Smooth muscle cell (in vitro differentiated cells): ENCODE data around the gene C17orf107. TPM values are rescaled to one million over a fixed set of nuclear protein-coding genes. Genes with fewer than 3 reads are reported as not detected.

Experiments used
- DNase-seq: peaks from one replicate; lab custom pipeline; 2025; ENCODE audit not compliant: unreplicated experiment; lab: John Stamatoyannopoulos, UW
- H2AFZ ChIP-seq: fragments of 200-600 bp; sonication (generic); 2 replicates; pipeline ENCODE4 v1.6.0; 2016; ENCODE audit warnings: antibody characterized with exemption, low read depth, mild to moderate bottlenecking
- H3F3A ChIP-seq: fragments of 200-600 bp; sonication (generic); 2 replicates; pipeline ENCODE4 v1.6.0; 2017; ENCODE audit warnings: antibody characterized with exemption, low read depth
- H3K27ac ChIP-seq: fragments of 200-600 bp; sonication (generic); 2 replicates; pipeline ENCODE4 v1.5.1; 2016; ENCODE audit warnings: low read depth, mild to moderate bottlenecking
- H3K27me3 ChIP-seq: fragments of 200-600 bp; sonication (generic); 2 replicates; pipeline ENCODE4 v1.6.1; 2016; ENCODE audit warnings: low read depth, mild to moderate bottlenecking
- H3K36me3 ChIP-seq: fragments of 200-600 bp; sonication (generic); 2 replicates; pipeline ENCODE4 v1.5.1; 2016; ENCODE audit warnings: low read depth
- H3K4me1 ChIP-seq: fragments of 200-600 bp; sonication (generic); 2 replicates; pipeline ENCODE4 v1.5.1; 2016; ENCODE audit warnings: low read depth
- H3K4me2 ChIP-seq: fragments of 200-600 bp; sonication (generic); 2 replicates; pipeline ENCODE4 v1.6.0; 2016; ENCODE audit warnings: mild to moderate bottlenecking
- H3K4me3 ChIP-seq: fragments of 200-600 bp; sonication (generic); 2 replicates; pipeline ENCODE4 v1.5.1; 2016; ENCODE audit warnings: mild to moderate bottlenecking
- H3K79me2 ChIP-seq: fragments of 200-600 bp; sonication (generic); 2 replicates; pipeline ENCODE4 v1.6.0; 2016; ENCODE audit warnings: low read depth, mild to moderate bottlenecking
- H3K9ac ChIP-seq: fragments of 200-600 bp; sonication (generic); 2 replicates; pipeline ENCODE4 v1.6.0; 2016; ENCODE audit warnings: low read depth
- H3K9me3 ChIP-seq: fragments of 200-600 bp; sonication (generic); replicated peaks from 2 replicates; pipeline ENCODE4 v1.5.1; 2016; ENCODE audit warnings: low read depth
- H4K20me1 ChIP-seq: fragments of 200-600 bp; sonication (generic); 2 replicates; pipeline ENCODE4 v1.6.0; 2016; ENCODE audit warnings: low read depth
- WGBS: methylation state at CpG from one replicate; pipeline ENCODE4 v1.1.7; 2016; ENCODE audit warnings: low lambda C conversion rate; 5-methylcytosine and 5-hydroxymethylcytosine counted together
- polyA plus RNA-seq: library from polyadenylated mRNA; unstranded; fragments of >200 nt; fragmentation: Nextera tagmentation; extraction: Ambion mirVana; gene quantifications from 2 replicates; pipeline ENCODE4 v1.2.1, GENCODE V29; 2016
- total RNA-seq: library from RNA; depleted of rRNA; stranded (reverse); fragments of >200 nt; gene quantifications from 2 replicates; pipeline ENCODE4 v1.2.3, GENCODE V29; 2014
- TF ChIP-seq, protein P1 (sequence below): fragments of 200-600 bp; sonication (generic); IDR thresholded peaks from 2 replicates; pipeline ENCODE4 v1.5.1; 2017; ENCODE audit warnings: borderline replicate concordance, mild to moderate bottlenecking, antibody characterized with exemption; ENCODE audit not compliant: insufficient read depth, poor library complexity, severe bottlenecking

The C17orf107 gene
- total and polyA plus RNA-seq, 2 experiments from 2014 or later: 5.0 to 10.7 TPM

DNA sequence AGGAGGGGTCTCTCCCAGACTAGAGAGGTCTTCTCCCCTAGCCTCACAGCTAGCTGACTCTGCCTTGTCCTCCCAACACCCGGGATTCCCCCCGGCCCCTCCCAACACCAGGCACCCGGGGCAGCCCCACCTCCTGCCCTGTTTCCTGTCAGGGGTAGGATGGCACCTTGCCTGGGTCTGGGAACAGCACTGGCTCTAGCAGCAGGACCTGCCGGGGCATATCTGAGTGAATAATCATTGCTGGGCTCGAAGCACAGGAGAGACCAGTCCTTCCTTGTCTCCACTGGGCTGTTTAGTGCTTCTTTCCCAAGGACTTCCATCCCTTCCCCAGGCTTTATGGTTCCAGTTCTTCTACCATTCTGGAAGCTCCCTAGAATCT, 40.5 kb upstream of the C17orf107 start:
- Histone ChIP-seq H3K9ac (no peak overlapping the region), H3K4me3 (no peak overlapping the region), H3K27ac (peak overlapping the region; percentile 71), H3K79me2 (peaks cover 31% of the 10 kb centered on the region), H3K36me3 (no peaks in the 10 kb centered on the region), H2AFZ (no peak overlapping the region), H3K9me3 (no peaks in the 10 kb centered on the region), H3K4me2 (no peak overlapping the region), H3K27me3 (no peaks in the 10 kb centered on the region), H4K20me1 (peaks cover 50% of the 10 kb centered on the region), H3F3A (no peaks in the 10 kb centered on the region), H3K4me1 (peaks cover 23% of the 10 kb centered on the region)
- DNase-seq: no peak
- 41% methylated on average over 2 of the region's 5 CpGs for WGBS
- TF ChIP-seq, protein P1, sequence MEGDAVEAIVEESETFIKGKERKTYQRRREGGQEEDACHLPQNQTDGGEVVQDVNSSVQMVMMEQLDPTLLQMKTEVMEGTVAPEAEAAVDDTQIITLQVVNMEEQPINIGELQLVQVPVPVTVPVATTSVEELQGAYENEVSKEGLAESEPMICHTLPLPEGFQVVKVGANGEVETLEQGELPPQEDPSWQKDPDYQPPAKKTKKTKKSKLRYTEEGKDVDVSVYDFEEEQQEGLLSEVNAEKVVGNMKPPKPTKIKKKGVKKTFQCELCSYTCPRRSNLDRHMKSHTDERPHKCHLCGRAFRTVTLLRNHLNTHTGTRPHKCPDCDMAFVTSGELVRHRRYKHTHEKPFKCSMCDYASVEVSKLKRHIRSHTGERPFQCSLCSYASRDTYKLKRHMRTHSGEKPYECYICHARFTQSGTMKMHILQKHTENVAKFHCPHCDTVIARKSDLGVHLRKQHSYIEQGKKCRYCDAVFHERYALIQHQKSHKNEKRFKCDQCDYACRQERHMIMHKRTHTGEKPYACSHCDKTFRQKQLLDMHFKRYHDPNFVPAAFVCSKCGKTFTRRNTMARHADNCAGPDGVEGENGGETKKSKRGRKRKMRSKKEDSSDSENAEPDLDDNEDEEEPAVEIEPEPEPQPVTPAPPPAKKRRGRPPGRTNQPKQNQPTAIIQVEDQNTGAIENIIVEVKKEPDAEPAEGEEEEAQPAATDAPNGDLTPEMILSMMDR: no peak

GRCh38 chr17:4859816-4860625, 39.3 kb upstream of the C17orf107 start:
- no peak for DNase-seq
- Histone ChIP-seq H3K9me3 (no peaks in the 10 kb centered on the region), H3K79me2 (peaks cover 31% of the 10 kb centered on the region), H3K27me3 (no peaks in the 10 kb centered on the region), H3K9ac (no peak overlapping the region), H2AFZ (no peak overlapping the region), H4K20me1 (peaks cover 46% of the 10 kb centered on the region), H3K4me2 (no peak overlapping the region), H3K4me1 (peaks cover 20% of the 10 kb centered on the region), H3F3A (no peaks in the 10 kb centered on the region), H3K27ac (peak overlapping the region; percentile 24), H3K4me3 (no peak overlapping the region), H3K36me3 (no peaks in the 10 kb centered on the region)
- 89% methylated on average over 32 of the region's 32 CpGs for WGBS
- TF ChIP-seq, protein P1: no peak

DNA sequence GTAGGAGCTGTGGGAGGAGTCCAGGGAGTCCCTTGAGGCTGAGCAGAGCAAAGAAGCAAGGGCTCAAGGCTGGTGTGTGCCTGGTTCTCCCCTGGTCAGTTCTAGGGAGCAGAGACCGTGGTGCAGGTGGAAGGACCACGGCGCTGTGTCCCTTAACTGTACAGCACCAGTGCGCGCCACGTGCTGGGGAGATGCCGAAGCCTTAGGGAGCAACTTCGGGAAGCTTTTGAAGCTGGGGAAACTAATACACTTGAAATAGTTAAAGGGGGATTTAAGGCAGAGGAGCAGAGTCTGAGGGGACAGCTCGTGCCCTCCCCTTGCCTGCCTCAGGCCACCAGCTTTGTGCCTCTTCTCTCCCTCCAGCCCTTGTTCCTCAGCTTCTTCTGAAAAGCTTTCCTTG, 38.7 kb upstream of the C17orf107 start:
- H2AFZ ChIP-seq: no peak overlapping the region
- peaks cover 50% of the 10 kb centered on the region for H4K20me1 ChIP-seq
- no peak overlapping the region for H3K27ac ChIP-seq
- H3F3A ChIP-seq: no peaks in the 10 kb centered on the region
- peaks cover 31% of the 10 kb centered on the region for H3K79me2 ChIP-seq
- no peaks in the 10 kb centered on the region for H3K27me3 ChIP-seq
- H3K4me3 ChIP-seq: no peak overlapping the region
- DNase-seq: no peak
- H3K36me3 ChIP-seq: no peaks in the 10 kb centered on the region
- H3K4me1 ChIP-seq: peaks cover 20% of the 10 kb centered on the region
- whole genome bisulfite sequencing: 98% methylated on average over 9 of the region's 9 CpGs
- H3K4me2 ChIP-seq: no peak overlapping the region
- TF ChIP-seq, protein P1: no peak
- H3K9ac ChIP-seq: no peak overlapping the region
- H3K9me3 ChIP-seq: no peaks in the 10 kb centered on the region

DNA sequence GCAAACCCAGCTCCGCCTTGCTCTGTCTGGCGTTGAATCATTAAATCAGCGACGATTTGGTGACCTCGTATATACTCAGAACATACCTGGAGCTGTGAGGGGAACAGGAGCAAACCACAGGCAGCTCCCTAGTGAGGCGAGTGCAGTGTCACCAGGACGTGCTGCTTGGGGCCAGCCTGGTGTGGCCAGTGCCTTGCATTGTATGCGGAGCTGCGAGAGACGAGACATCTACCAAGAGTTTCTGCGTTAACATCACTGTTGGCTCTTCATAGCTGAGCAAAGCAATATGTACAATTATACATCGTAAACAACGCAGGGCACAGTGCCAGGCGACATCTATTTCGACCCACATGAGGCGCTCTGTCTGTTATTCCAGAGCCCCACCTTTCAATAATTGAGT, 38.3 kb upstream of the C17orf107 start:
- TF ChIP-seq, protein P1: no peak
- H3K4me2 ChIP-seq: no peak overlapping the region
- no peaks in the 10 kb centered on the region for H3F3A ChIP-seq
- peaks cover 29% of the 10 kb centered on the region for H3K79me2 ChIP-seq
- no peaks in the 10 kb centered on the region for H3K36me3 ChIP-seq
- DNase-seq: no peak
- H3K27ac ChIP-seq: no peak overlapping the region
- H4K20me1 ChIP-seq: peaks cover 52% of the 10 kb centered on the region
- no peaks in the 10 kb centered on the region for H3K9me3 ChIP-seq
- H3K27me3 ChIP-seq: no peaks in the 10 kb centered on the region
- H3K4me1 ChIP-seq: peaks cover 20% of the 10 kb centered on the region
- WGBS: 89% methylated on average over 16 of the region's 16 CpGs
- H3K4me3 ChIP-seq: no peak overlapping the region
- H2AFZ ChIP-seq: no peak overlapping the region
- H3K9ac ChIP-seq: no peak overlapping the region
